Activated CD8-positive, alpha-beta memory T cell treated with anti-CD3 and anti-CD28 coated beads, Interleukin-2, amount 50 U/mL, for 24 hours (primary cell): ENCODE measurements around the gene RARRES2.
A peak's percentile ranks its signal among the peaks of the same experiment; 100 is the strongest.
"Not testable (repeated sequence)": the region's sequence is repeated elsewhere in the genome, so short reads cannot be mapped to it uniquely, and the experiment has no call there.

ENCODE experiments used
- DNase-seq: peaks from one replicate; pipeline ENCODE4 v3.0.0-alpha.2; 2020; ENCODE audit errors: extremely low read depth

RARRES2 gene

DNA sequence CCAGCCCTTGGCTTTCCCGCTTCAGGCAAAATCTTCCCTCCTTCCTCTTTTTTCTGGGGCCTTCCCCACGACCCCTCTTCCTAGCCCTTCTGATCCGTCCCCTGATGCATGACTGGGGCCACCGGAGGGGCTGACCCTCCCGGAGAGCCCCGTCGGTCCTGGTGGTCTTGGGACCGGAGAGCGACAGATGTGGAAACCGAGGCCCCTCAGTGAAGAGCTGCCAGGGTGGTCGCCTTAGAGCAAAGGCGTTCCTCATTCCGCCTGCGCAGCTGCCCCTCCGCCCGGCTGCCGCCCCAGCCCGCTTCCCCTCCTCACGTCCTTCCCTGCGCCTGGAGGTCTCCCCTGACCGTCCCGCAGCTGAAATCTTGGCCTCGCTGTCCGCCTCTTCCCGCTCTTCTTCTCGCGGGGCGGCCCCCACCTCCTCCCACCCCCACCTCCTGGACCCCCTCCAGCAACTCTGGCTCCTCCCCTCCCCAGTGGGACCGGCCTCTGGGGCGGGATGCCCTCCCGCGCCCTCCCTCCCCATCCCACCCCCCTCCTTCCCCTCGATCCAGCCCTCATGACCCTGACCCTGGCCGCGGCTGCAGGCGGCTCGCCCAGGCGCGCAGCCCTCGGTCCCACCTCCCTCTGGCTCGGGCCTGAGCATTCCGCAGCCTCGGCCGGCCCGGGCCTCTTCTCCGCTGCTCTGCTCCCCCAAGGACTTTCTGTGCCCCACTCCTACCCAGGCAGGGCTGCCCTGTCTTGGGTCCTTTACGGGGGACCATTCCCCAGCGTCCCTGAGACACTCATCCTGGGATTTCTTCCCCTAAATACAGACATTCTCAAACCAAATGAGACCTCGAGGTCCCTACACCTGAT is at the start of gene RARRES2:
TSS of gene RARRES2 (minus strand) at position 367 of the 858 bp plus-strand sequence. CDS start 1,020 bp downstream, outside the sequence.
- DNase-seq, result no peak

- DNase-seq, result no peak
Measured at GRCh38 chr7:150390205-150390604, 48.8 kb upstream of the RARRES2 start.

DNA sequence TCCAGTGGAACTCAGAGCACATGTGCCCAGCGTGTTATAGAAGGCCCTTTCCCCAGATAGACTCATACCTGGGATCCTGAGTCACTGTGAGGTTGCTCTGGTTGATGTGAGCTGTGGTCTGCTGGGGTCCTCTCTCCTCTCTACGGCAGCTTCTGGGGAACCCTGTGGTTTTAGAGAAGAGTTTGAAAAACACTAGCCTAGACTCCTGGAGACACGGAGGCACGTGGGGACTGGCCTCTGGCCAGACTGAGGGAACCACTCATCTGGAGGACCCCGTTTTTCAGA is 48.0 kb upstream of the RARRES2 start:
- DNase-seq, result no peak

- no peak for DNase-seq
Measured at GRCh38 chr7:150388709-150389531, 47.5 kb upstream of the RARRES2 start.

- DNase-seq, result no peak
Measured at GRCh38 chr7:150388306-150388705, 46.9 kb upstream of the RARRES2 start.

DNA sequence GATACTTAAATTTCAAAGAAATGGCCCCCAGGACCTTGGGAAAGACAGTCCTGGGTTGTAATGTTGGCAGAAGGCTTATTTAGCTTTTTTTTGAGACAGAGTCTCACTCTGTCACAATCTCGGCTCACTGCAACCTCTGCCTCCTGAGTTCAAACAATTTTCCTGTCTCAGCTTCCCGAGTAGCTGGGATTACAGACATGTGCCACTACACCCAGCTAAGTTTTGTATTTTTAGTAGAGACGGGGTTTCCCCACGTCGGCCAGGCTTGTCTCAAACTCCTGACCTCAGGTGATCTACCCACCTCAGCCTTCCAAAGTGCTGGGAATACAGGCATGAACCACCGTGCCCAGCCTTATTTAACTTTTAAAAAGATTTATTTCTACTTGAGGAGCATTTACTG is 44.5 kb upstream of the RARRES2 start:
- DNase-seq, result not testable (repeated sequence)

DNA sequence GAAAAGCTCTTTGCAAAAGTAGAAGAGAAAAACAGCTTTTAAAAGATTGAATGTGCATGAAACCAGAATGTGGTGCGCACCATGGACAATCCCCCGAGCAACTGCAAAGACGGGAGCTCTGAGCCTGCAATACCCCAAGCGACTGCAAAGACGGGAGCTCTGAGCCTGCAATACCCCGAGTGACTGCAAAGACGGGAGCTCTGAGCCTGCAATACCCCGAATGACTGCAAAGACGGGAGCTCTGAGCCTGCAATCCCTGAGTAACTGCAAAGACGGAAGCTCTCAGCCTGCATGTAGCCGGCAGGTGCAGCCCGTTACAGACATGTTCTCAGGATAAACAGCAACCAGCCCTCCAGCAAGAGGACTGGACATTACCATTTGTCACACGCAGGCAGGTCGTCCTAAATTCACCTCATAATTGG is 43.9 kb upstream of the RARRES2 start:
- no peak for DNase-seq

GRCh38 chr7:150384406-150385301 is 43.2 kb upstream of the RARRES2 start:
- DNase-seq, result no peak

- no peak for DNase-seq
Measured at GRCh38 chr7:150383710-150384397, 42.4 kb upstream of the RARRES2 start.

- no peak for DNase-seq
Measured at GRCh38 chr7:150382844-150383225, 41.4 kb upstream of the RARRES2 start.

DNA sequence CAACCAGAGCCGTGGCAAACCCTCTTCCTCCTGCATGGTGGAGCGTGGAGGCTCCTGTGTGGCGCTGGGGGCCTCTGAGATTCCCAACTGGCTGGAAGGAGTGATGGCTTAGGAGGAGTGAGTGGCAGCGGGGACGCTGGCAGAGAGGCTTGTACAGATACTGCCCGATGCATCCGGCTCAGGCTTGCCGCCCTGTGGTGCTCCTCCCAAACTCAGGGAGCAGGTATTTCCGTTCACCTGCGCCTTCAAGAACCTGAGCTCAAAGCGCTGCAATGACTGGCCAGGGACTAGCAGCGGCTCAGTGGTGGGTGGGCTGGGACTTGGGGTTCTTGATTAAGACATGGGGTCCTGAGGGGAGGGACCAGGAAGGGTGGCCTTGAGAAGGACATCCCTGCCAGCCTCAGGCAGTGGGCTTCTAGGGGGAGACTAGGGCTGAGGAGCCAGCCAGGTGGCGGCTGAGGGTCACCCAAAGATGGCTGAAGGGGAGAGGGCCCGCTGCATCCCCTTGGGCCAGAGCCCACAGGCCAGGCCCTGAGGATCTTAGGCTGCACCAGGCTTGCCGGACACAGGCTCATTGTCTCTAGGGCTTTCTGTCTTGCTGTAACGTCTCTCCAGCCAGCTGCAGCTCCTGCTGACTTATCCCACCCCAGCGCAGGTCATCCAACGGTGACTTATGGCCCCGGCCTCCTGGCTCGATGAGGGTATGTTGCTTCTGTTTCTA is 40.9 kb upstream of the RARRES2 start:
- no peak for DNase-seq

GRCh38 chr7:150381785-150382122 is 40.3 kb upstream of the RARRES2 start:
- DNase-seq, result no peak

GRCh38 chr7:150381096-150381495 is 39.7 kb upstream of the RARRES2 start:
- no peak for DNase-seq

DNA sequence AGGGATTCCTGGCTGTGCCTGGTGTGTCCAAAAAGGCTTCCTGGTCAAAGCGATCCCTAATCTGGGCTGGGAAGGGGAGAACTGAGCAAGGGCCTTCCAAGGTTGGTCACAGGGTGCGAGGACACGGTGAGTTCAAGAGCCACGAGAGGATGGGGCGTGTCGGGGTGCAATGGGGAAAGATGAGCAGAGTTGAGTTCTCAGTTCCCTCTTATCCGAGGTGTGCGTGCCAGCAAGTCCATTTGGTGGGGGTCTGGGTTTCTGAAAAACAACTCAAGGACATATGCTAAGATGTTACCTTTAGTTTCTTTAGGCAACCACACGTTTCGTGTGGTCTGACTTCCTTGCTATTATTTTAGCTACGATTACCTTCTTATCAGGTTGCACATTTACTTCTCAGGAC is 39.0 kb upstream of the RARRES2 start:
- no peak for DNase-seq

DNA sequence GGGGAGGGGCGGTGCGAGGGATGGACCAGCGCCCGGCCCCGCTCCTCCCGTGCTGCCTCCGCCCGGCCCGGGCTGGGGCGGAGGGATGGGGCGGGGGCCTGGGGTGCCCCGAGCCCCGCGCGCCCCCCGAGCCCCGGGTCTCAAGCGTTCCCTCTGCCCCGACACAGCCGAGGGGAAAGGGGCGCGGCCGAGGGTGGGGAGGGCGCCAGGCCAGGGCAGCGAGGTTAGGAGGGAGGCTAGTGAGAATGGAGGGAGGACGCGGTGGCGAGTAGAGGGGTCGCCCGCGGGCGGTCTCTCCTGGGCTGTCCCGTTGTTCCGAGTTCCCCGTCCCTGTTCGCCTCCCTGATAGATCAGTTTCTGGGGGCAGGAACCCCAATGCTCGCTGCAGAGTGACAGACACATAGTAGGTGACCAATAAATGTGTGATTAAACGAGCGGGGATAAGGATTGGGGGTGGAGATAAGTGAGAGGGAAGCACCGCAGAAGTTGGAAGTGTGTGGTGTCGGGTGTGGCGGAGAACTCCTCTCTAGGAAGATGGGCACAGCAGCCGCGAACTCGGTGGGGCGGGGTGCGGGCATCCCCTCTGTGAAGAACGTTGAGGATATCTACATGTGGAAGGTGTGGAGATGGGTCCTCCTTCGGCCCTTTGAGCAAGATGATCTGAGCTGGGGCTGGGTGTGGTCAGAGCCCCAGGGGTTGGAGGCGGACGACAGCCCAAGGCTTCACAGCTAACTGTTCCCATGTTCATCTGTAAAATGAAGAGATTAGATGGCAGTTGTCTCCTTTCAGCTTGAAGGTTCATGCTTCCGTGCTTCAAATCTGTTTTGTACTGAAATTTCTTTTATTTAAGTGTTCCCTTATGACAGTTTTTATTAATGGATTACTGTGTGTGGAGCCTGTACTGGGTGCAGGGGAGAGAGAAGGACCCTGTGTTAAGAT is 38.3 kb upstream of the RARRES2 start:
- no peak for DNase-seq

GRCh38 chr7:150378853-150379440 is 37.5 kb upstream of the RARRES2 start, which contains the start of gene ZNF775:
Gene ZNF775, plus strand, starts transcription at chr7:150379330. Its CDS starts 9,141 bp downstream, at chr7:150388471.
- DNase-seq, result peak; percentile 79

DNA sequence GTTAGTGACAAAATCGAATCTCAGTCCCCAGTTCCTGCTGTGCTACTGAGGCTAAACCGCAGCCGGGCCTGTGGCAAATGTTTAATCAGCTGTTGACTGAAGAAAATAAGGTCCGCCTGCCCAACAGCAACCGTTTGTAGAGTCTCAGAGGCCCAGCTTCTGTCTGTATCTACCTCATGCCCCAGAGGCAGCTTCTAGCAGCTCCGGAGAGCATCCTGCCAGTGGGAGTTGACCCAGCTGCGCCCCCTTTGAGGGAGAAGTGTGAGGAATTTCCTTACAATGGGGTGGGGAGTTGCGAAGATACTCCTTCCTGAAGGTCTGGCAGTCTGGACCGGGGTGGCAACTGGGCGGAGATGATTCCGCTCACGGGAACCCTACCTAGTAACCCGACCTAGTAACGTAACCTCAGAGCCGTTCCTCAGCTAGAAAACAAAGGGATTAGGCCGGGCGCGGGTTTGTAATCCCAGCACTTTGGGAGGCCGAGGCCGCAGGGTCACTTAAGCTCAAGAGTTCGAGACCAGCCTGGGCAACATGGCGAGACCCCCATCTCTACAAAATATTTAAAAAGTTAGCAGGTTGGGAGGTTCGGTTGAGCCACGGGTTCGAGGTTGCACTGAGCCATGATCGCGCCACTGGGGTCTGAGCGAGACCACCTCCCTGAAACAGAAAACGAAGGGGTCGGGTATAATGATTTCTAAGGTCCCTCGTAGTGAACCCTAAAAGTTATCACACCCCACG is 36.9 kb upstream of the RARRES2 start:
- DNase-seq, result no peak

GRCh38 chr7:150377635-150378034 is 36.2 kb upstream of the RARRES2 start:
- no peak for DNase-seq

DNA sequence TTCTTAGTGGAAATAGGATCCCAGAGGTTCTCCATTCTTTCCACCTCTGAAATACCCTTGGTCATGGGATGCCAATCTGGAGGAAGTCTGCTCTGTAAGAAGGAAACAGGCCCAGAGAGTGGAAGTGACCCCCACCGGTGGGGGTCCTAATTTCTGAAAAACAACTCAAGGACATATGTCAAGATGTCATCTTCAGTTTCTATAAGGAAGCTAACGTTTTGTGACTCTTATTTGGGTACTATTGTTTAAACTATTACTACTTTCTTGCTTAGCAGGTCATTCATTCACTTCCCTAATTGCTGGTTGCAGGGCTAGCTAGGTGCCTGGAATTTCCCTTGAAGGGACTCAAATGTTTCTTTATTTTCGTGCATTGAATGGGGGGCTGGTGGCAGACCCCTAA is 35.8 kb upstream of the RARRES2 start:
- no peak for DNase-seq
